ENCODE results near the gene HES1. TPM values are rescaled to one million over a fixed set of nuclear protein-coding genes. Genes with fewer than 3 reads are reported as not detected.

HES1 gene
- total and polyA plus RNA-seq, 10 of the 15 experiments (the other 5 are each of a cell fraction or from before 2014, with no cell fraction given): 0.46 to 5.3 (median 2.3) TPM

DNA sequence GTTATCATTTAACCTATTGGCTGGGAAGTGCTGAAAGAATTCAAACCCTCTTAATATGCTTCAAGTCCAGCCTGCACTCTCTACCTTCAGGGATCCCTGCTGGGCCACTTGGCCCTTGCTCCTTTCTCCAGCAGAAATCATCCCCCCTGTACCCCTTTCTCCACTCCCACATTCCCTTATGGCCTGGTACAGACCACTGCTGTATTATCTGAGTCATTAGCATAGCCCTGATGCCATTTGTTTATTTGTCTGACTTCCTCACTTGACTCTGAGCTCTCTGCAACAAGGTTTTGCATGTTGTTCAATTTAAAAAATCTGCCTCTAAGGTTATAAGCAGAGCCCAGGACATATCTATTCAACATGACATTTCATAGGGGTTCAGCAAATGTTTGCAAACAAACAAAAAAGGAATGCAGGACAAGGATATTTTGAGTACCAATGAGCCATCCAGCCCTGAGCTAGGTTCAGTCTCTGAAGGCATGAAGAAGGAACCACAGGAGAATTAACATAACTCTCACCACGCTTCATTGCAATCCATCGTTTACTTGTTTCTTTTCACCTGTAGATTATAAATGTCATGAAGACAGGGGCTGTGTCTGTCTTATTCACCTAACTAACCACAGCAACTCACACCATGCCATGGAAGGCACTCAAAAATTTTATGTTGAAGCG, 26.6 kb upstream of the HES1 start:
- Histone ChIP-seq H3K4me3 (no peak overlapping the region), H4K20me1 (ENCODE audit: control insufficient read depth, insufficient read depth) (no peaks in the 10 kb centered on the region), H3K9ac (ENCODE audit: control insufficient read depth, insufficient read depth, low read length) (no peak overlapping the region), H3K36me3 (ENCODE audit: control insufficient read depth in 2 of 2, insufficient read depth in 2 of 2, low read length in 1 of 2) (no peaks in the 10 kb centered on the region), H3K27ac (ENCODE audit: control insufficient read depth, insufficient read depth) (no peak overlapping the region), H3K4me1 (ENCODE audit: control insufficient read depth, insufficient read depth, low read length) (peaks cover 7% of the 10 kb centered on the region), H3K79me2 (ENCODE audit: control insufficient read depth, insufficient read depth, low read length) (no peaks in the 10 kb centered on the region), H3K9me3 (replicated peaks; ENCODE audit: control insufficient read depth, insufficient read depth, low read length) (no peaks in the 10 kb centered on the region), H2AFZ (ENCODE audit: control insufficient read depth, low read depth, low read length) (no peak overlapping the region), H3K4me2 (ENCODE audit: control insufficient read depth, insufficient read depth) (no peak overlapping the region), H3K27me3 (replicated peaks in 1 of 2; ENCODE audit: control insufficient read depth in 2 of 2, insufficient read depth in 2 of 2, low read length in 1 of 2) (peaks cover 2 to 6% of the 10 kb centered on the region in 2 experiments; a peak in 3 of 4 replicates)
- FAIRE-seq (no peak), ATAC-seq (no peak), DNase-seq (ENCODE audit: low read depth, low spot score) (no peak)
- ChIA-PET POLR2A (no interaction called here), SMC1A (ENCODE audit: uncharacterized antibody, unreplicated experiment) (interaction anchor here (0.6 to 2.4 kb wide), 5 partner anchors 10 to 447 kb away, joined by 3 to 11 read pairs (median 3); no protein-coding TSS in a partner anchor), RAD21 (ENCODE audit: unreplicated experiment) (interaction anchor here (1.1 to 1.2 kb wide), 2 partner anchors 25 to 206 kb away, joined by 4 read pairs; no protein-coding TSS in a partner anchor), CTCF (interaction anchor here (0.8 to 0.9 kb wide), 2 partner anchors 32 to 206 kb away, joined by 3 read pairs; no protein-coding TSS in a partner anchor)
- 33% methylated on average over 3 of the region's 3 CpGs for WGBS (ENCODE audit: insufficient coverage, insufficient replicate concordance, low lambda C conversion rate, missing lambda C conversion rate)
- intact Hi-C loops (cut with micrococcal nuclease; ENCODE audit: unreplicated experiment): no loop called here
- in situ Hi-C loops (cut with MboI): no loop called here
- no peak for TF ChIP-seq HCFC1 (IDR thresholded peaks at IDR 0.05; ENCODE audit: low read length)
- no peak for TF ChIP-seq JUNB (IDR thresholded peaks at IDR 0.05)
- no peak for TF ChIP-seq CBFB (IDR thresholded peaks at IDR 0.05; ENCODE audit: low read depth)
- TF ChIP-seq, protein P1, sequence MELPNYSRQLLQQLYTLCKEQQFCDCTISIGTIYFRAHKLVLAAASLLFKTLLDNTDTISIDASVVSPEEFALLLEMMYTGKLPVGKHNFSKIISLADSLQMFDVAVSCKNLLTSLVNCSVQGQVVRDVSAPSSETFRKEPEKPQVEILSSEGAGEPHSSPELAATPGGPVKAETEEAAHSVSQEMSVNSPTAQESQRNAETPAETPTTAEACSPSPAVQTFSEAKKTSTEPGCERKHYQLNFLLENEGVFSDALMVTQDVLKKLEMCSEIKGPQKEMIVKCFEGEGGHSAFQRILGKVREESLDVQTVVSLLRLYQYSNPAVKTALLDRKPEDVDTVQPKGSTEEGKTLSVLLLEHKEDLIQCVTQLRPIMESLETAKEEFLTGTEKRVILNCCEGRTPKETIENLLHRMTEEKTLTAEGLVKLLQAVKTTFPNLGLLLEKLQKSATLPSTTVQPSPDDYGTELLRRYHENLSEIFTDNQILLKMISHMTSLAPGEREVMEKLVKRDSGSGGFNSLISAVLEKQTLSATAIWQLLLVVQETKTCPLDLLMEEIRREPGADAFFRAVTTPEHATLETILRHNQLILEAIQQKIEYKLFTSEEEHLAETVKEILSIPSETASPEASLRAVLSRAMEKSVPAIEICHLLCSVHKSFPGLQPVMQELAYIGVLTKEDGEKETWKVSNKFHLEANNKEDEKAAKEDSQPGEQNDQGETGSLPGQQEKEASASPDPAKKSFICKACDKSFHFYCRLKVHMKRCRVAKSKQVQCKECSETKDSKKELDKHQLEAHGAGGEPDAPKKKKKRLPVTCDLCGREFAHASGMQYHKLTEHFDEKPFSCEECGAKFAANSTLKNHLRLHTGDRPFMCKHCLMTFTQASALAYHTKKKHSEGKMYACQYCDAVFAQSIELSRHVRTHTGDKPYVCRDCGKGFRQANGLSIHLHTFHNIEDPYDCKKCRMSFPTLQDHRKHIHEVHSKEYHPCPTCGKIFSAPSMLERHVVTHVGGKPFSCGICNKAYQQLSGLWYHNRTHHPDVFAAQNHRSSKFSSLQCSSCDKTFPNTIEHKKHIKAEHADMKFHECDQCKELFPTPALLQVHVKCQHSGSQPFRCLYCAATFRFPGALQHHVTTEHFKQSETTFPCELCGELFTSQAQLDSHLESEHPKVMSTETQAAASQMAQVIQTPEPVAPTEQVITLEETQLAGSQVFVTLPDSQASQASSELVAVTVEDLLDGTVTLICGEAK (IDR thresholded peaks at IDR 0.05; ENCODE audit: borderline replicate concordance): no peak
- TF ChIP-seq, protein P2, sequence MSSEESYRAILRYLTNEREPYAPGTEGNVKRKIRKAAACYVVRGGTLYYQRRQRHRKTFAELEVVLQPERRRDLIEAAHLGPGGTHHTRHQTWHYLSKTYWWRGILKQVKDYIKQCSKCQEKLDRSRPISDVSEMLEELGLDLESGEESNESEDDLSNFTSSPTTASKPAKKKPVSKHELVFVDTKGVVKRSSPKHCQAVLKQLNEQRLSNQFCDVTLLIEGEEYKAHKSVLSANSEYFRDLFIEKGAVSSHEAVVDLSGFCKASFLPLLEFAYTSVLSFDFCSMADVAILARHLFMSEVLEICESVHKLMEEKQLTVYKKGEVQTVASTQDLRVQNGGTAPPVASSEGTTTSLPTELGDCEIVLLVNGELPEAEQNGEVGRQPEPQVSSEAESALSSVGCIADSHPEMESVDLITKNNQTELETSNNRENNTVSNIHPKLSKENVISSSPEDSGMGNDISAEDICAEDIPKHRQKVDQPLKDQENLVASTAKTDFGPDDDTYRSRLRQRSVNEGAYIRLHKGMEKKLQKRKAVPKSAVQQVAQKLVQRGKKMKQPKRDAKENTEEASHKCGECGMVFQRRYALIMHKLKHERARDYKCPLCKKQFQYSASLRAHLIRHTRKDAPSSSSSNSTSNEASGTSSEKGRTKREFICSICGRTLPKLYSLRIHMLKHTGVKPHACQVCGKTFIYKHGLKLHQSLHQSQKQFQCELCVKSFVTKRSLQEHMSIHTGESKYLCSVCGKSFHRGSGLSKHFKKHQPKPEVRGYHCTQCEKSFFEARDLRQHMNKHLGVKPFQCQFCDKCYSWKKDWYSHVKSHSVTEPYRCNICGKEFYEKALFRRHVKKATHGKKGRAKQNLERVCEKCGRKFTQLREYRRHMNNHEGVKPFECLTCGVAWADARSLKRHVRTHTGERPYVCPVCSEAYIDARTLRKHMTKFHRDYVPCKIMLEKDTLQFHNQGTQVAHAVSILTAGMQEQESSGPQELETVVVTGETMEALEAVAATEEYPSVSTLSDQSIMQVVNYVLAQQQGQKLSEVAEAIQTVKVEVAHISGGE (CRISPR knock-in tag; IDR thresholded peaks at IDR 0.05): no peak
- TF ChIP-seq, protein P3, sequence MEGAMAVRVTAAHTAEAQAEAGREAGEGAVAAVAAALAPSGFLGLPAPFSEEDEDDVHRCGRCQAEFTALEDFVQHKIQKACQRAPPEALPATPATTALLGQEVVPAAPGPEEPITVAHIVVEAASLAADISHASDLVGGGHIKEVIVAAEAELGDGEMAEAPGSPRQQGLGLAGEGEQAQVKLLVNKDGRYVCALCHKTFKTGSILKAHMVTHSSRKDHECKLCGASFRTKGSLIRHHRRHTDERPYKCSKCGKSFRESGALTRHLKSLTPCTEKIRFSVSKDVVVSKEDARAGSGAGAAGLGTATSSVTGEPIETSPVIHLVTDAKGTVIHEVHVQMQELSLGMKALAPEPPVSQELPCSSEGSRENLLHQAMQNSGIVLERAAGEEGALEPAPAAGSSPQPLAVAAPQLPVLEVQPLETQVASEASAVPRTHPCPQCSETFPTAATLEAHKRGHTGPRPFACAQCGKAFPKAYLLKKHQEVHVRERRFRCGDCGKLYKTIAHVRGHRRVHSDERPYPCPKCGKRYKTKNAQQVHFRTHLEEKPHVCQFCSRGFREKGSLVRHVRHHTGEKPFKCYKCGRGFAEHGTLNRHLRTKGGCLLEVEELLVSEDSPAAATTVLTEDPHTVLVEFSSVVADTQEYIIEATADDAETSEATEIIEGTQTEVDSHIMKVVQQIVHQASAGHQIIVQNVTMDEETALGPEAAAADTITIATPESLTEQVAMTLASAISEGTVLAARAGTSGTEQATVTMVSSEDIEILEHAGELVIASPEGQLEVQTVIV (IDR thresholded peaks at IDR 0.05; ENCODE audit: borderline replicate concordance, partially characterized antibody): no peak
- no peak for TF ChIP-seq TCF3 (IDR thresholded peaks at IDR 0.05; ENCODE audit: borderline replicate concordance, insufficient read depth, low read depth, low read length)
- TF ChIP-seq HDAC2 (IDR thresholded peaks at IDR 0.05): no peak
- TF ChIP-seq, protein P4, sequence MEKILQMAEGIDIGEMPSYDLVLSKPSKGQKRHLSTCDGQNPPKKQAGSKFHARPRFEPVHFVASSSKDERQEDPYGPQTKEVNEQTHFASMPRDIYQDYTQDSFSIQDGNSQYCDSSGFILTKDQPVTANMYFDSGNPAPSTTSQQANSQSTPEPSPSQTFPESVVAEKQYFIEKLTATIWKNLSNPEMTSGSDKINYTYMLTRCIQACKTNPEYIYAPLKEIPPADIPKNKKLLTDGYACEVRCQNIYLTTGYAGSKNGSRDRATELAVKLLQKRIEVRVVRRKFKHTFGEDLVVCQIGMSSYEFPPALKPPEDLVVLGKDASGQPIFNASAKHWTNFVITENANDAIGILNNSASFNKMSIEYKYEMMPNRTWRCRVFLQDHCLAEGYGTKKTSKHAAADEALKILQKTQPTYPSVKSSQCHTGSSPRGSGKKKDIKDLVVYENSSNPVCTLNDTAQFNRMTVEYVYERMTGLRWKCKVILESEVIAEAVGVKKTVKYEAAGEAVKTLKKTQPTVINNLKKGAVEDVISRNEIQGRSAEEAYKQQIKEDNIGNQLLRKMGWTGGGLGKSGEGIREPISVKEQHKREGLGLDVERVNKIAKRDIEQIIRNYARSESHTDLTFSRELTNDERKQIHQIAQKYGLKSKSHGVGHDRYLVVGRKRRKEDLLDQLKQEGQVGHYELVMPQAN (conservative IDR thresholded peaks at IDR 0.05): no peak
- TF ChIP-seq PAX5 (IDR thresholded peaks at IDR 0.05; ENCODE audit: borderline replicate concordance, low read depth, low read length): no peak
- no TSS peak for BruUV-seq (replicated peaks)

All from GM12878 (cell line).